IMR-90 (cell line): ENCODE data around the gene KRTAP5-7.

Experiments used
- POLR2A ChIP-seq: IDR thresholded peaks from 2 replicates; pipeline ENCODE4 v1.6.1; 2012; ENCODE audit warnings: mild to moderate bottlenecking, low read depth, low read length
- RAD21 ChIP-seq: IDR thresholded peaks from 2 replicates; pipeline ENCODE4 v1.6.1; 2012; ENCODE audit warnings: low read length, improper control_type of control experiment
- TF ChIP-seq, protein P1 (sequence below): fragments of 150-350 bp; IDR thresholded peaks from 2 replicates; pipeline ENCODE4 v1.6.1; 2017; ENCODE audit warnings: mild to moderate bottlenecking, antibody characterized with exemption, low read length, low read depth
- TF ChIP-seq, protein P2 (sequence below): conservative IDR thresholded peaks from 2 replicates; pipeline ENCODE4 v1.5.1; 2012; ENCODE audit warnings: mild to moderate bottlenecking, low read depth, low read length, improper control_type of control experiment

DNA sequence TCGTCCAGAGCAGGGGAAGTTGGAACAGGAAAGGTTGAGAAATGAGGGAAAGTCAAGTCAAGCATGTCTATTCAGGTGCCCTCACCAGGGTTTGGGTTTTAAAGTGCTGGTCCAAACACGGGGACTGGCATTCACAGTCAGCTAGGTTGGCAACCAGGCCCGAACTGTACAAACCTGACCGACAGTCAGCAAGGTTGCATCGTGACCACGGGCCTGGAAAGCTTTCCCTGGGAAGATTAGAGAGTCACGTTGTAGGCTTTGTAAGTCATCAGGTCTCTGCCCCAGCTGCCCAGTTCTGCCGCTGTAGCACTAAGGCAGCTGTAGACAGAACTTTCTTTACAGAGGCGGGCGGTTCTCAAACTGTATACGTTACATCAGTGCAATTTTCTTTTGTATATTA is 45.7 kb downstream of the KRTAP5-7 start:
- TF ChIP-seq, protein P1, sequence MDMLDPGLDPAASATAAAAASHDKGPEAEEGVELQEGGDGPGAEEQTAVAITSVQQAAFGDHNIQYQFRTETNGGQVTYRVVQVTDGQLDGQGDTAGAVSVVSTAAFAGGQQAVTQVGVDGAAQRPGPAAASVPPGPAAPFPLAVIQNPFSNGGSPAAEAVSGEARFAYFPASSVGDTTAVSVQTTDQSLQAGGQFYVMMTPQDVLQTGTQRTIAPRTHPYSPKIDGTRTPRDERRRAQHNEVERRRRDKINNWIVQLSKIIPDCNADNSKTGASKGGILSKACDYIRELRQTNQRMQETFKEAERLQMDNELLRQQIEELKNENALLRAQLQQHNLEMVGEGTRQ, result no peak
- TF ChIP-seq, protein P2, sequence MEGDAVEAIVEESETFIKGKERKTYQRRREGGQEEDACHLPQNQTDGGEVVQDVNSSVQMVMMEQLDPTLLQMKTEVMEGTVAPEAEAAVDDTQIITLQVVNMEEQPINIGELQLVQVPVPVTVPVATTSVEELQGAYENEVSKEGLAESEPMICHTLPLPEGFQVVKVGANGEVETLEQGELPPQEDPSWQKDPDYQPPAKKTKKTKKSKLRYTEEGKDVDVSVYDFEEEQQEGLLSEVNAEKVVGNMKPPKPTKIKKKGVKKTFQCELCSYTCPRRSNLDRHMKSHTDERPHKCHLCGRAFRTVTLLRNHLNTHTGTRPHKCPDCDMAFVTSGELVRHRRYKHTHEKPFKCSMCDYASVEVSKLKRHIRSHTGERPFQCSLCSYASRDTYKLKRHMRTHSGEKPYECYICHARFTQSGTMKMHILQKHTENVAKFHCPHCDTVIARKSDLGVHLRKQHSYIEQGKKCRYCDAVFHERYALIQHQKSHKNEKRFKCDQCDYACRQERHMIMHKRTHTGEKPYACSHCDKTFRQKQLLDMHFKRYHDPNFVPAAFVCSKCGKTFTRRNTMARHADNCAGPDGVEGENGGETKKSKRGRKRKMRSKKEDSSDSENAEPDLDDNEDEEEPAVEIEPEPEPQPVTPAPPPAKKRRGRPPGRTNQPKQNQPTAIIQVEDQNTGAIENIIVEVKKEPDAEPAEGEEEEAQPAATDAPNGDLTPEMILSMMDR, result no peak
- no peak for TF ChIP-seq POLR2A
- no peak for TF ChIP-seq RAD21
